ENCODE data around the gene MYO7A. TPM values are rescaled to one million over a fixed set of nuclear protein-coding genes. Genes with fewer than 3 reads are reported as not detected.

The MYO7A gene
- total RNA-seq, 4 donors from 2014 or later: 13.4 to 29.9 (median 18.0) TPM

GRCh38 chr11:77146261-77147035 lies 18.4 kb downstream of the MYO7A start:
- TF ChIP-seq, protein P1, sequence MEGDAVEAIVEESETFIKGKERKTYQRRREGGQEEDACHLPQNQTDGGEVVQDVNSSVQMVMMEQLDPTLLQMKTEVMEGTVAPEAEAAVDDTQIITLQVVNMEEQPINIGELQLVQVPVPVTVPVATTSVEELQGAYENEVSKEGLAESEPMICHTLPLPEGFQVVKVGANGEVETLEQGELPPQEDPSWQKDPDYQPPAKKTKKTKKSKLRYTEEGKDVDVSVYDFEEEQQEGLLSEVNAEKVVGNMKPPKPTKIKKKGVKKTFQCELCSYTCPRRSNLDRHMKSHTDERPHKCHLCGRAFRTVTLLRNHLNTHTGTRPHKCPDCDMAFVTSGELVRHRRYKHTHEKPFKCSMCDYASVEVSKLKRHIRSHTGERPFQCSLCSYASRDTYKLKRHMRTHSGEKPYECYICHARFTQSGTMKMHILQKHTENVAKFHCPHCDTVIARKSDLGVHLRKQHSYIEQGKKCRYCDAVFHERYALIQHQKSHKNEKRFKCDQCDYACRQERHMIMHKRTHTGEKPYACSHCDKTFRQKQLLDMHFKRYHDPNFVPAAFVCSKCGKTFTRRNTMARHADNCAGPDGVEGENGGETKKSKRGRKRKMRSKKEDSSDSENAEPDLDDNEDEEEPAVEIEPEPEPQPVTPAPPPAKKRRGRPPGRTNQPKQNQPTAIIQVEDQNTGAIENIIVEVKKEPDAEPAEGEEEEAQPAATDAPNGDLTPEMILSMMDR (IDR thresholded peaks at IDR 0.05): no peak
- DNase-seq (ENCODE audit: low spot score): no peak
- ATAC-seq (ENCODE audit: low FRiP score): no peak

GRCh38 chr11:77147036-77147315 lies 18.9 kb downstream of the MYO7A start:
- DNase-seq (ENCODE audit: low spot score) (no peak), ATAC-seq (ENCODE audit: low FRiP score) (no peak)
- TF ChIP-seq, protein P1 (IDR thresholded peaks at IDR 0.05): no peak

DNA sequence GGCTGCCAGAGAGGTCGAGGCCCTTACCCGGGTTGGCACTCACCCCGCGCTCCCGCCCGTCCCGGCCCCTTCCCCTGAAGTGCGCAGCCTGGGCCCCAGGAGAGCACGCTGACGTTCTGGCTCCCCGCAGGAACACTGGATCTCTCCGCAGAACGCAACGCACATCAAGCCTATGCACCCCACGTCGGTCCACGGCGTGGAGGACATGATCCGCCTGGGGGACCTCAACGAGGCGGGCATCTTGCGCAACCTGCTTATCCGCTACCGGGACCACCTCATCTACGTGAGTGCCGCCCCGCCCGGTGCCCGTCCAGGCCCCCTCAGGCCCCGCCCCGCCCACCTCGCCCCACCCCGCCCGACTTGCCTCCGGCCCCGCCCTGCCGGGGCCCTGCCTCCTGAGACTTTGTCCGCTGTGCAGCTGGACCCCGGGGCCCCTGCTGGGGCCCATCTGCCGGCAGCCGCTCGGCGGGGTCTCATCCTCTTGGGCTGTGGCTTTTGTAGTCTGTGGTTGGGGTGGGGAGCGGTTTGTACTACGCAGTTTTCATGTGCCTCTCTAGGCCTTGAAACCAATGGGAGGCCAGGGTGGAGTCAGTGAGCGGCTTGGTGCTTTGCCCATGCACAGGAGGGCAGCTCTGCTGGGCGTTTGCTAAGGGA lies 19.7 kb downstream of the MYO7A start:
- ATAC-seq (ENCODE audit: low FRiP score) (peak; percentile 37), DNase-seq (ENCODE audit: low spot score) (no peak)
- TF ChIP-seq, protein P1 (IDR thresholded peaks at IDR 0.05): no peak

GRCh38 chr11:77148963-77149715 lies 21.1 kb downstream of the MYO7A start:
- ATAC-seq (ENCODE audit: low FRiP score): no peak
- TF ChIP-seq, protein P1 (IDR thresholded peaks at IDR 0.05): no peak

DNA sequence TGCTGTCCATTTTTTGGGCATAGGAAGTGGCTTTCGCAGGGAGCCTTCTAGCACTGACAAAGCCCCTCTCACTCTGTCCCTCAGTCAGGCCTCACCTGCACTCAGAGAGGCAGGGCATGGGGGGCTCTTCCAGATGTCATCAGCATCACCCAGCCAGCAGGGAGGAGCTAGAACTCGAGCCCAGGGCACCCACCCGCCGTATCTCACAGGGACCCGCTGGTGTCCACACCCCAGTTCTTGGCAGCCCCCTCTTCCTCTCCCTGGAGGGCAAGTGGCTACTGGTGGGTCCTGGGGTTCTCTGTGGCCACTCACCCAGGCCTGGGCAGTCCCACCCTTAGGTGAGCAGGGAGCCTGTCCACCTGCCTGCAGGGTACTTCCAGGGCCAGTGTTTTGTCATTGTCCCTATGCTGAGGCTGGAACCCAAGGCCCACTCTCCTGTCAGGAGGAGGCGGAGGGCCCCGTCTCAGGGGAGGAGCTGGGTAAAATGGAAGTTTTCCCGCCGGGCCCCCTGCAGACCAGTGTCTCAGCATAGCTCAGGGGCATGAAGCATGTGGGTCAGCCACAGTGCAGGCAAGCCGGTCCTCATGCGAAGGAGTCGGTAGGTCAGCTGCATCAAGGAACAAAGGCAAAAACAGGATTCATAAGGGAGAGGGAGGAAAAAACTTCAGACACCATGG lies 21.8 kb downstream of the MYO7A start:
- no peak for ATAC-seq (ENCODE audit: low FRiP score)
- TF ChIP-seq, protein P1 (IDR thresholded peaks at IDR 0.05): no peak
- no peak for DNase-seq (ENCODE audit: low spot score)

More at GRCh38 chr11:77148963-77149715, 21.1 kb downstream of the MYO7A start:
- no peak for DNase-seq (ENCODE audit: low spot score)

- no peak for ATAC-seq (ENCODE audit: low FRiP score)
- no peak for DNase-seq (ENCODE audit: low spot score)
- TF ChIP-seq, protein P1 (IDR thresholded peaks at IDR 0.05): no peak
These were observed 22.8 kb downstream of the MYO7A start for GRCh38 chr11:77150836-77151235.

Measured in omental fat pad (tissue), 4 donors.